NCI-H82 treated with DMSO at 0.1 percent for 48 hours (cell line): ENCODE results near the gene IFNL4.
"Not testable (repeated sequence)": the region's sequence is repeated elsewhere in the genome, so short reads cannot be mapped to it uniquely, and the experiment has no call there.

Source experiments
- DNase-seq: peaks from one replicate; lab custom pipeline; 2025; ENCODE audit not compliant: unreplicated experiment; lab: John Stamatoyannopoulos, UW

Gene IFNL4

GRCh38 chr19:39257227-39257626 lies 8.6 kb upstream of the IFNL4 start:
- DNase-seq = no peak

DNA sequence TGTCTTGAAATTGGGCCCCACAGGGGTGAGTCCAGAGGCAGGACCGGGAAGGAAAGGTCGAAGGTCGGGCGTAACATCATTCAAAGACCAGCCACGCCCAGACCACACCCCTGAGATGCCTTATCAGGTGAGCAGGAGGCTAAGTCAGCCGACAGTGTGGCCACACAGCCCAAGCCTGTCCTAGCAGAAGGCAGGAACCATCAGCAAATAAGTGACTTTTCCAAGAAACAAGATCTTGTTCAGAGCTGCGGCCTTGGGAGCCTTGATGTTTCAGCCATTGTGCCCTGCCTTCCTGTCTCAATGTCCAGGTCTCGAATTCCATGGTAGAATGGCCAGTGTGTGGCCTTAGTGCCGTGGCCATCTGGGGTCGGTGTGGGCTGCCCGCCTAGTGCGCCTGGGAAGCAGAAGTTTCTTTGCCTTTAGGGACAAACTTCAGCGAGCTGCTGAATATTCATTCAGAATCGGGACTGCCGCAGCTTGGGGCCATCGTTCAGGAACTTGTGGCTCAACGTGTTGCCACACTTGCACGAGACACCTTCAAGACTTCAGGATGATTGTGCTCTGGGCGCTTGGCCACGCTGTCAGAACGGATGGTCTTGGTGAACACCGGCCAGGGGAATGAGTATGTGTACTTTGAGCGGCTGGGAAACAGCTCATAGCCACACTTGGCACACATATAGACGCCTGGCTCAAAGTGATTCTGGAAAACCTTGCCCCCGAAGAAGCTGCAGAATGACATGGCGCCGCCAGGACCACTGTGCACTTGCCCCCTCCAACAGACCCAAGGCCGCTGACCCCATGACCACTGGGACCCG lies 6.1 kb upstream of the IFNL4 start:
- DNase-seq = no peak

- DNase-seq = no peak
Measured at GRCh38 chr19:39253374-39254149, 4.9 kb upstream of the IFNL4 start.

DNA sequence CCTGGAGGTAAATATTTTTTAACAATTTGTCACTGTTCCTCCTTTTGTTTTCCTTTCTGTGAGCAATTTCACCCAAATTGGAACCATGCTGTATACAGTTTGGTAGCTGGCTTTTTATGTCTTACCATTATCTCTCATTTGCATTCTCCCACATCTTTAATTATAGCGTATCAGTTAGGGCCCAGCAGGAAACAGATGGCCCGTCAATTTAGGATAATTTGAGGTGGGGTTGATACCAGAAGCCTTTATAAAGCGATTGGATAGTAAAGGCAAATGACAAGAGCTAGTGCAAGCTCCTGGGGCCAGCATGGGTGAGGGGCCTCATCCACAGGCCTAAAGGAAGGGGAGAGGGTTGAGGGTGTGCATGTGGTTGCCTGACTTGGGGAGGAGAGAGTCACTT lies 3.8 kb upstream of the IFNL4 start:
- DNase-seq = no peak

DNA sequence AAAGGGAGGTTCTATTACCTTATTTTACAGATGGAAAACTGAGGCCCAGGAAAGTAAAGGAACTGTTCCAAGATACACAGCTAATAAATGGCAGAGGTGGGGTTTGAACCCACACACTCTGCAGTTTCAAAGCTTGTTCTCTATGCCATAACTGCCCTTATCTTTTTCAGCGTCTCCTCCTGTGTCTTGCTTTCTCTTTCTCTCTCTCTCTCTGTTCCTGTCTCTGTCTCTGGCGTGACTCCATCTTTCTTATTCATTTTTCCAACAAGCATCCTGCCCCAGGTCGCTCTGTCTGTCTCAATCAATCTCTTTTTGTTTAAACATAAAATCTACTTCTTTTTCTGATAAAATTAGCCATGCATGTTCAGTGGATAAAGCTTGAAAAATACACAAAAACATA lies 3.2 kb upstream of the IFNL4 start:
- no peak for DNase-seq

DNA sequence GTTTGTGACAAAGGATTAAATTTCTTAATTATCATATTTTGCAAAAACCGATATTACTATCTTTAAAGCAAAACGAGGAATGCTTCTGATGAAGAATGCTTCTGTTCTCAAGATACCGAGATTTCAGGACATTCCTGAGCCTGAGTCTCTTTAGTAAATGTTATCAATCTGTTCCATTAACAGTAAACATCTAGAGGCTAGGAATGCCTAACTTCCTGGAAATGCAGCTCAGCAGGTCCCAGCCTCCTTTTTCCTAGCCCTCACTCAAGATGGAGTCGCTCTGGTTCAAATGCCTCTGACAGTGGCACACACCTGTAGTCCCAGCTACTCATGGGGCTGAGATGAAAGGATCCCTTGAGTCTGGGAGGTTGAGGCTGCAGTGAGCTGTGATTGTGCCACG lies 2.4 kb upstream of the IFNL4 start:
- no peak for DNase-seq

DNA sequence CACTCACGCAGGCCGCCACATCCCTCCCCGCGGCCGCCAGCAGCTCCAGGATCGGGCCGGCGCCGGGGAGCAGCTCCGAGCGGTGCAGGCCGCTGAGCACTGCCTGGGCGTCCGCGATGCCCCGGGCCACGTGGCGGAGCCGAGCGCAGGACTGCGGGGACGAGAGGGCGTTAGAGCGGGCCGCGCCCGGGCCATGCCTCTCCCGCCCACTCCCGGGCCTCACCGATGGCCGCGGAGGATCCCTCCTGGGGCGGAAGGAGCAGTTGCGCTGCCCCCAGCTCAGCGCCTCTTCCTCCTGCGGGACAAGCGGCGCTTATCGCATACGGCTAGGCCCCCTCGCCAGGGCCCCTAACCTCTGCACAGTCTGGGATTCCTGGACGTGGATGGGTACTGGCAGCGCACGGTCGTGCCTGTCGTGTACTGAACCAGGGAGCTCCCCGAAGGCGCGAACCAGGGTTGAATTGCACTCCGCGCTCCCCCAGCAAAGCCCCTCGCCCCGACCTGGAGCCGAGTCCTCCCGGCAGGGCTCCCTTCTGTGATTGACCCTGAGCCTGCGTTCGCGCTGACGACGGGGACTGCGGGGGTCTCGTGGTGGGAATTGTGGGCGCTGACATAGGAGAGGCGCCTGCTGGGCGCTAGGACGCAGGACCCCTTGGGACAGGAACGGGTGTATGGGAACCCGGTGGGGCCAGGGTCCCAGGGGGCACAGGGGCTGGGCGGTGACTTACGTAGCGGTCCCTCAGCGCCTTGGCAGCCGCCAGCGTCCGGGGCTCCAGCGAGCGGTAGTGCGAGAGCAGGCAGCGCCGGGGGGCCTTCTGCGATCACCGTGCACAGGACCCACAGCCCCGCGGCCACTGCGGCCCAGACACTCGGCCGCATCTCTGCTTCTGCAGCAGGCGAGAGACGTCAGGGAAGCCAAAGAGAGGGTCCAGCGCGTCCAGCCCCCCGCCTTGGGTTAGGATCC lies 673 bp downstream of the IFNL4 start:
- no peak for DNase-seq

DNA sequence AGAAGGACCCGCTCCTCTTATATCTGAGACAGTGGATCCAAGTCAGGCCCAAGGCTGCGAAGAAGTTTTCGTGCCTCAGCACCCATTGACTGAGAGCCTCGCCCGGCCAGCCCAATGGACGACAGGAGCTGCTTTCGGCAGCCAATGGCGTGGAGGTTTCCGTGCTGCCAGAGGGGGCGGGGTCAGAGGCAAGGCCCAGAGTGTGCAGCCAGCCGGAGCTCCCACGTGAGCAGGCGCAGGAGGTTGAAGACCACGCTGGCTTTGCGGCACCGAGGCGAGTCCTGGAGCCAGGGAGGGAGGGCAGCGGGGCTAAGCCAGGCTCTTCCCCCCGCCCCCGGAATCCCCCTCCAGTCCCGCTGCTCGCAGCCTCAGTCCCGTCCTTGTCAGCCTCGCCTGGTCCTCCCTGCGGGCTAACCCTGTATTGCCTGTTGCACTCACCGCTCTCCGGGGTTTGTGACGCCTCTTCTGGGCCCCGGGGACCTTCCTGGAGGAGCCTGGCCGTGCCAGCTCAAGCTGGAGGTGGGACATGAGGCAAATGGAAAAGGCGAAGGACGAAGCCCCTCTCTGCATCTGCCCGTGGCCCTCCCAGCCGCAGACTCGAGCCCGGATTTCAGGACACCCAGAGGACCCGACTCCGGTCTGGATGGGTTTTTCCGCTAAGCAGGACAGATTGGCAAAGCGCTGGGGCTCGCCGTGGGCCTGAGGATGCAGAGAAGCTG lies 1.5 kb downstream of the IFNL4 start:
- DNase-seq = no peak

GRCh38 chr19:39245166-39245565 lies 3.5 kb downstream of the IFNL4 start:
- not testable (repeated sequence) for DNase-seq

DNA sequence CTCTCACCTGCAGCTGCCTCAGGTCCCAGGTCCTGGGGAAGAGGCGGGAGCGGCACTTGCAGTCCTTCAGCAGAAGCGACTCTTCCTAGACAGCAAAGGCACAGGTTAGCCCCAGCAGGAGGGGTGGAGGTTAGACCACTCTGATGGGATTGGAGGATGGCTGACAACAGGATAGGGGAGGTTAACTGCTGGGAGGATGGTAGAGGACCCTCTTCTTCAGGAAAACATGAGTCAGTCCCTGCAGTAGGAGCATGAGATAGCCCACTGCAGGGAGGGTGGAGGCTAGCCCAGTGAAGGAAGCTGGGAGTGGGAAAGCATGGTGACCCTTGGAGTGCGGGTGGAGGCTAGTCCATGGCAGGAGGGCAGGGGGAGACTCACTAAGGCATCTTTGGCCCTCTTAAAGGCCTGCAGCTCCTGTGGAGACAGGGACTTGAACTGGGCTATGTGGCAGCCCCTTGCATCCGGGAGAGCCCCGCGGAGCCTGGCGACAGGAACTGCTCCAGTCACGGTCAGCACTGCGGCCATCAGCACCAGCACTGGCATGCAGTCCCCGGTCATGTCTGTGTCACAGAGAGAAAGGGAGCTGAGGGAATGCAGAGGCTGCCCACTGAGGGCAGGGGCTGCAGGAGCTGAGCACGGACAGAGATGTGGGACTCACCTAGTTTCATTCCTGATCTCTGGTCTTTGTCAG lies 4.1 kb downstream of the IFNL4 start, which contains the start of gene IFNL3:
IFNL3 (minus strand) TSS at position 597 of the 691 bp plus-strand sequence; CDS start at position 558, 39 bp downstream.
- not testable (repeated sequence) for DNase-seq

DNA sequence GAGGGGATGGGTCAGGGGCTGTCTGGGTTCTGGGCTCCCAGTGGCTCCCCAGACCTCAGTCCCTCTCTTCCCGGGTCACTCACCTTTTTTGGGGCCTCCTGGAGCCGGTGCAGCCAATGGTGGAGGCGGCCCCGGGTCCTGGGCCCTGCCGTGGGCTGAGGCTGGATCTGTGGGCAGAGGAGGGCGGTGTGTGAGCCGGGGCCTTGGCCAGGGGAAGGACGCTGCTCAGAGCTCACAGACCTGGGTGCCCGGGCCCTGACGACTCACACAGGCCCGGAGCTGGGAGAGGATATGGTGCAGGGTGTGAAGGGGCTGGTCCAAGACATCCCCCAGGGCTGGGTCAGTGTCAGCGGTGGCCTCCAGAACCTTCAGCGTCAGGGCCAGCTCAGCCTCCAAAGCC lies 4.9 kb downstream of the IFNL4 start:
- DNase-seq = not testable (repeated sequence)

- DNase-seq = no peak
Measured at GRCh38 chr19:39240421-39240820, 8.2 kb downstream of the IFNL4 start.

DNA sequence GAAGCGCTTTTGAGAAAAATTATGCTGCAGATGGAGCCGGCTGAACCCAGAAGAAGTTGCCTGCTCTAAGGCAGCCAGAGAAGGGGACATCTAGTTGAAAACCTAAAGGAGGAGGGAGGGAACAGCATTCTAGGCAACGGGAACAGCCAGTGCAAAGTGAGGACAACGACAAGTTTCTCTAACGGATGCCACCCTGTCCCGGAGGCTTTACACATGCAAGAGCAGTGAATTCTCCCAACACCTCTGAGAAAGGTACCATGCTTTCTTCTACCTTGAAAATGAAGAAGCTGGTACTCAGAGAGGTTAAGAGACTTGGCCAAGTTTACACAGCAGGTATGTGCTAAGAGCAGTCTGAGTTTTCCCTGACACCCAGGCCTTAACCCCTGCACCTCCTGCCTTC lies 9.7 kb downstream of the IFNL4 start:
- no peak for DNase-seq

DNA sequence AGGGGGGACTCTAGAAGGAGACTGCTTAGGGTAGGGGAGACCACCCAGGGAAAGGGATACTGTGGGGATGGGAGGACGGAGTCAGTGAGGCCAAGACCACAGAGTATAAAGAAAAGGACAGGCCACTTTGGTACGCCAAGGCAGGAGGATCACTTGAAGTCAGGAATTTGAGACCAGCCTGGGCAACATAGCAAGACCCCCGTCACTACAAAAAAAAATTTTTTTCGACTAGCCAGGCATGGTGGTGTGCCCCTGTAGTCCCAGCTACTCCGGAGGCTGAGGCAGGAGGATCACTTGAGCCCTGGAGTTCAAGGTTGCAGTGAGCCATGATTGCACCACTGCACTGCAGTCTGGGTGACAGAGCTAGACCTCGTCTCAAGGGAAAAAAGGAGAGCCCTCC lies 10.4 kb downstream of the IFNL4 start:
- no peak for DNase-seq

DNA sequence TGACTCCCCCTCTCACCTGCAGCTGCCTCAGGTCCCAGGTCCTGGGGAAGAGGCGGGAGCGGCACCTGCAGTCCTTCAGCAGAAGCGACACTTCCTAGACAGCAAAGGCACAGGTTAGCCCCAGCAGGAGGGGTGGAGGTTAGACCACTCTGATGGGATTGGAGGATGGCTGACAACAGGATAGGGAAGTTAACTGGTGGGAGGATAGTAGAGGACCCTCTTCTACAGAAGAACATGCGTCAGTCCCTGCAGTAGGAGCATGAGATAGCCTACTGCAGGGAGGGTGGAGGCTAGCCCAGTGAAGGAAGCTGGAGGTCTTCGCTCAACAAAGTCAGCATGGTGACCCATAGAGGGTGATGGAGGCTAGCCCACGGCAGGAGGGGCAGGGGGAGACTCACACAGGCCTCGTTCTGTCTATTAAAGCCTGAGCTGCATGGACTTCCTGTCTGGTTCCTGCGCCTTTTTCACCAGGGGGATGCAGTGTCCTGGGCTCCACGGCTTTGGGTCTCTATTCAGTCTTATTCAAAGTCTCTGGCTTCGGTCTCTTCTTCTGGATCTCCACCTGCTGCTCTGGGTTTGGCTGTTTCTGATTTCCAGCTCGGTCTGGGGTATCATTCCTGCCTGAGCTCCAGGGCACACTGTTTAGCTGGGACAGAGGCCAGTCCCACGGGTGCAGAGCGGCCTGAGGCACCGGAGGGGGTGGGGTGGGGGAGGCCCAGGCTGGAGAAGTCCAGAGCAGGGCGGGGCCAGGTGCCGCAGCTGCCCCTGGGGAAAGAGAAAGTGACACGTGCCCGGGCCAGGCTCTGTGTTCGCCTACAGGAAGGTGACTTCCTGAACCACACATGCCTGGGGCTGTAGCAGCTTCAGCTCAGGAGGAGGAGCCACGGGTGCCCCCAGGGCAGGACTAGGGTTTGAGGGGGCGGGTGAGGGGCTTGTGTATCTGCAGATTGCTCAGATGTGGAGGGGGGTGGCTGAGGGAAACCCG lies 11.2 kb downstream of the IFNL4 start:
- DNase-seq = no peak

DNA sequence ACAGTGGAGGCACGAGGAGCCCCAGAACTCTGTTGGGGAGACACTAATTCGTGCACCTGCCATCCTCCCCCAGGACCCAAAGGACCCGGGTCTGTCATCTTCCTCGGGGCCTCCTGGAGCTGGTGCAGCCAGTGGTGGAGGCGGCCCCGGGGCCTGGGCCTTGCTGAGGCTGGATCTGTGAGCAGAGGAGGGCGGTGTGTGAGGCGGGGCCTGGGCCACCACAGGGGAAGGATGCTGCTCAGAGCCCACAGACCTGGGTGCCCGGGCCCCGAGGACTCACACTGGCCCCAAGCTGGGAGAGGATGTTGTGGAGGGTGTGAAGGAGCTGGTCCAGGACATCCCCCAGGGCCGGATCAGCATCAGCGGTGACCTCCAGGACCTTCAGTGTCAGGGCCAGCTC lies 12.1 kb downstream of the IFNL4 start:
- no peak for DNase-seq

DNA sequence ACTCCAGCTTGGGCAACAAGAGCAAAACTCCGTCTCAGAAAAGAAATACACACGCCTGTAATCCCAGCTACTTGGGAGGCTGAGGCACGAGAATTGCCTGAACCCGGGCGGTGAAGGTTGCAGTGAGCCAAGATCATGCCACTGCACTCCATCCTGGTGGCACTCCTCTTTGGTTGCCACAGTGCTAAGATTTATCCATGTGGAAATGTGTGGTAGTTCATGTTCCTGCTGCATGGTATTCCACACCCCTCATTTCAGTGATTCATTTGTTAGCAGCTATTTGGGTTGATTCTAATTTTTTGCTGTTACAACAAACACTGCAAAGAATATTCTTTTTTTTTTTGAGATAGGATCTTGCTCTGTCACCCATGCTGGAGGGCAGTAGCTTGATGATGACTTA lies 15.9 kb downstream of the IFNL4 start:
- no peak for DNase-seq

- DNase-seq = no peak
Measured at GRCh38 chr19:39230096-39230764, 18.4 kb downstream of the IFNL4 start.
